ENCODE measurements around the gene AKAP4.
A peak's percentile ranks its signal among the peaks of the same experiment; 100 is the strongest.

The AKAP4 gene

DNA sequence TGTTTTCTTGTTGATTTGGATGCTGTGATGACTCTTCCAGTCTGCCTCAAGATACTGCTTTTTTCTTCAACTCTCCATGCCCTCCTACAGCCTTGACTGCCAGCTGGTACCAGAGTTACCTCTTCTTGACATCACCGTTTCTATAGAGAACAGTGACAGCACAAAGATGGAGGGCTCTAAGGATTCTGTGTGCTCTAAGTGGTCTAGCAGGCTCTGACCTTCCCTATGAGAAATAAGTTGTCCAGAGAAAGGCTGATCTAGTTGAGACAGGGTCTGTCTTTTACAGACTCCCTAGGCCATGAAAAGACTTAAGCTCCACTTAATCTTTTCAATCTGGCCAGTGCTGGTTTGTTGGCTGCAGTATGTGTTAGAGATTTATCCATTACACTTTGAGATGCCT lies at the start of gene AKAP4:
TSS of gene AKAP4 (minus strand) at position 101 of the 400 bp plus-strand sequence. CDS start 118 bp downstream, outside the sequence.
- no peak for DNase-seq

GRCh38 chrX:50211510-50211909 lies 10.7 kb upstream of the AKAP4 start:
- DNase-seq = no peak

GRCh38 chrX:50206753-50207152 lies 5.9 kb upstream of the AKAP4 start:
- DNase-seq = no peak

- peak; percentile 71 for DNase-seq
Measured at GRCh38 chrX:50204364-50204899, 3.6 kb upstream of the AKAP4 start, which contains the start of gene CCNB3. Gene CCNB3, plus strand, starts transcription at chrX:50204765. Its CDS starts 80,399 bp downstream, at chrX:50285164.

GRCh38 chrX:50202539-50202938 lies 1.7 kb upstream of the AKAP4 start:
- no peak for DNase-seq

DNA sequence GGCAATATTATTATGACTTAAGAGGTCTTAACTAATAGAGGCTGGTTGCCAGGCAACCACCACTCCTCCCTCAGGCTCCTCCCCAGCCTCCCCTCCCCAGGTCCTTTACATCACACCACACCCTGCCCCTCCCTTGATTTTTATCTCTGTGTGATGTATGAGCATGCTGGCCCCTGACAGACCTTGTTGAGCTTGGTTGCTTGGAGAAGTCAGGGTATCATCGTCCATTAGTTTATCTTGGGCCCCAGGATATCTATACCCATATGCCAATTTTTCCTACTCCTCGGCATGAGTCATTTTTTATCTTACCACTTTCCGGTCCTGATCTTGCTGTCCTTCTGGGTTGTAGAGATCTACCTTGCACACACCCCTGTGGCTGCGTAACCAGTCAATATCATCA lies 2.5 kb downstream of the AKAP4 start:
- DNase-seq = no peak

DNA sequence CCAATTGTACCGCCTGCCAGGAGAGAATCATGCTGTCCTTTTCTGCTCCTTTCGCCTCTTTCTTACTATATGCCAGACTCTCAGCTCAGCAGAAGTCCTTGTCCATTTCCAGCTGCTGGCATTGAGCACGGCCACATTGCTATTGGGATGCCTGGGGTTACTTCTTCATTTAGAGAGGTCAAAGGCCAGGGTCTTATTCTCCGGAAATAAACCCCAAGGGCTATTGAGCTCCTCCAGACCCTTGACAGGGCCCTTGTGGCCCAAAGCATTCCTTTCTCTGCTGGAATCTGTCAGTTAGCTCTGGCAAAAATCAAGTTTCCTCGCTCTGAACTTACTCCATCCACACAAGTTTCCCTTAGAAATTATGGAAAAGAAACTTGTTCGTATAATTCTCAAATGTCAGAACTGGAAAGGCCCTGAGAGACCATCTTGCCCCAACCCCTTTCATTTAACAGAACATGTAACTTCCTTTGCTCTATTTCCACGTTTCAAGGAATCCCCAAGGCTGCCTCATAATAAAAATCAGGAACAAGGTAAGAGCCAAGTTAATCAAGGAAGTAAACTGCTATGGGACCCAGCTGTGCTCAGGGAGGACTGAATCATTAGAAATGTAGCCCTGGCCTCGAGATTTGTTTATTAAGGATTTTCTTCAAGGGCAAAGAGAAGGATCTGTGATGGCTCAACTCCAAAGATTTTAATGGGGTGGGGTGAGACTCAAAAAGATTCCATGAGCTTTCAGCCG lies 11.8 kb downstream of the AKAP4 start:
- no peak for DNase-seq

DNA sequence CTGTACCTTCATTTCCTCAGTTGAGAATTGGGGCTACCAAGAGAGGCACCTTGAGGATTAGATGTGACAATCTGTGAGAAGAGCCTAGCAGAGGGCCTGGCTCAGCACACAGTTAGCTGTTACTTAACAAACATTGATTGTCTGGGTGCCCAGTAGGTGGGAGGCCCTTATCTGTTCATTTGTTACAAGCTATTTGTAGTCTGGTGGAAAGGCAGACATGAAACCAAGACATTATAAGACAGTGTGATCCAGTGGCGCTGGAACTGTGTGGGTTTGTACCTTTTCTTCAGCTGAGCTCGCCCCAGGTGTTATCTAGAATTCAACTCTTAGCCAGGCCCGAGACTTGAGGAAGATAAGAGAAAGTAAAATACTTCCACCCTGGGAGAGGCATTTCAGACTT lies 16.9 kb downstream of the AKAP4 start:
- no peak for DNase-seq

GRCh38 chrX:50180073-50180940 lies 20.5 kb downstream of the AKAP4 start:
- DNase-seq = no peak

DNA sequence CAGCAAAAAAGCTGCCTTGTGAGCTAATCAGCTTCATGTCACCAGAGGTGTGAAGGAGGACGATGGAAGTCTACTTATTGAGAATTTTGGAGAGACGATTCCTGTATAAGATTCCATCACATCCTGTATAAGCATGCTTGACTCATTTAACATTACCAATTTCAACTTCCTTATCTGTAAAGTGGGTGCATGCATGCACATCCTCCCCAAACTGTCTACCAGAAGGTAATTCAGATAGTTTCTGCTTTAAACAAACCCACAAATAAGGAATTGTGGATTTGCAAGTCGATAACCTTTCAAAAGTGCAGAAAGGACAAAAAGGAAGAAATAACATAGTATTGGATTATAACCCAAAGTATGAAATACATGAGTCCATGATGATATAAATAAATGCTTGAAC lies 31.1 kb downstream of the AKAP4 start:
- DNase-seq = no peak

DNA sequence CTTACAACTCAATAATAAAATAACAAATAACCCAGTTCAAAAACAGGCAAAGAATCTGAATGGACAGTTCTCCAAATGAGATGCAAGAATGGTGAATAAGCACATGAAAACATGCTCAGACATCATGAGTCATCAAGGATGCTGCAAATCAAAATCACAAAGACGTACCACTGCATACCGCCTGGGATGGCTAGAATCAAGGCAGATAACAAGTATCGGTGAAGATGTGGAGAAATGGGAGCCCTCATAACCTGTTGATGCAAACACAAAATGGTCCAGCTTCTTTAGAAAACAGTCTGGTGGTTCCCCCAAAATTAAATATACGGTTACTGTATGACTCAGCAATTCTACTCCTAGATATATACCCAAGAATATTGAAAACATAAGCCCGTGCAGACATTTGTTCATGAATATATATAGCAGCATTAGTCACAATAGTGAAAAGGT lies 32.5 kb downstream of the AKAP4 start:
- no peak for DNase-seq

- DNase-seq = no peak
Measured at GRCh38 chrX:50167366-50167765, 33.4 kb downstream of the AKAP4 start.

GRCh38 chrX:50165727-50166126 lies 35.1 kb downstream of the AKAP4 start:
- no peak for DNase-seq

DNA sequence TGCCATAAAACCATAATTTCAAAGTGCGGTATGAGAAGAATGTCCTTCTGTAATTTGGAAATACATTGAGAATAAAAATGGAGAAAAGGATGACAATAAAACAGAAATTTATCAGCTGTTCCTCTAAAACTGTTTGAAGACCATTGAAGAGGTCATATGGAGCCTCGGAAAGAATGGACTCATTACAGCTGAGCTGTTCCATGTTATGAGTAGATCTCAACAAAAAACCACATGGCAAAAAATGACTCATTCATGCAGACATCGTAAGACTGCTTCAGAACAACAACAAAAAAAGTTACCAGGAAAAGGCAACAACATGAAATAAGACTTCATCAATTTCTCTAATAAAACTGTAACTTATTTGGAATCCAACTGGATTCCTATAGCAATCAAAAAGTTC lies 39.7 kb downstream of the AKAP4 start:
- DNase-seq = no peak

DNA sequence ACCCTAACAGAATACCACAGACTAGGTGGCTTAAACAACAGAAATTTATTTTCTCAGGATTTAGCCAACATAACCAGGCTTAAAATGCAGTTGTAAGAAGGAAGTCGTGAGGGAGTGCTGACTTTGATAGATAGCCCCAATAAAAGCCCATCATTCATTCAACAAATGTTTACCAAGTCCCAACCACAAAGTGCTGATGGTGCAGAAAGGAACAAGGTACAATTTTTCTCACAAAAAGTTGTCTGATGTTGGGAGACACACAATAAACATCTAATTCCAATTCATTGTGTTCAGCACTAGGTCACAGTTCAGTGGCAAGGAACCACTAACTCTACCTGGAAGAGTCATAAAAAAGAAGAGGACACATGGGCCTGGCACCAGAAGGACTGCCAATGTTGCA lies 42.2 kb downstream of the AKAP4 start:
- DNase-seq = no peak

GRCh38 chrX:50157545-50158135 lies 43.2 kb downstream of the AKAP4 start:
- no peak for DNase-seq

DNA sequence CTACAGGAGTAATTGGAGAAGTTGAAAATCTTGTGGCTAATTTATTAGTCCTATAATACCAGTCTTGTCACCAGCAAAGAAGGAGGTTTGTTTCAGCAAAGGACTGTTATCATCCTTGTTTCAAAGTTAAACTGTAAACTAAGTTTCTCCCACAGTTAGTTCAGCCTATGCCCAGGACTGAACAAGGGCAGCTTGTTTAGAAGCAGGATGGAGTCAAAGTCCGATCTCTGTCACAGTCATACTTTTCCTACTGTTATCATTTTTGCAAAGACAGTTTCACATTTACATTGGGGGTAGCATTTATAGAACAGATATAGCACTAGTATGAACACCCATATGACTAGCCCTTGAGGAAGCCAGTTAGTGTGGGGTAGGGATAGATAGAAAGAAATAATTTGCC lies 46.4 kb downstream of the AKAP4 start:
- no peak for DNase-seq

GRCh38 chrX:50152456-50152855 lies 48.4 kb downstream of the AKAP4 start:
- no peak for DNase-seq

DNA sequence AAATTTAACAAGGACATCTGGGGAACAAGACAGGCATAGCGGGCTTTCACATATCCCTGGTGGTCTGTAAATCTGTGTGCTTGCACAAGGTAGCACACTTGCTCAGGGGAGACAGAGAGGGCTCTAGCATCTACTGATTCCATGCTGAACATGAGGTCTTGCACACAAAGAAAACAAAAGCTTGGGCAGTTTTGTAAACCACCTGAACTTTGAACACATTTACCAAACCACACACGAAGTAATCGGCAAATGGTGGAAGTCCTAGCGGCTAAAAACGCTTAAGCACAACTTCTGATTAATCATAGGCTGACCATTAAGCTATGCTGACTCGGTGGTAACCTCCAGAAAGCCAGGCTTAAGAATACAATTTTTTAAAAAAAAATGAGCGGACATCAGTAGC lies 52.8 kb downstream of the AKAP4 start:
- no peak for DNase-seq

Measured in midbrain (tissue), 1 donor.